Ishikawa (cell line): ENCODE measurements around the gene MTARC2.

Experiments
- CEBPB ChIP-seq: IDR thresholded peaks from 2 replicates; pipeline ENCODE4 v1.6.1; 2012
- CREB1 ChIP-seq: IDR thresholded peaks from 2 replicates; pipeline ENCODE4 v1.6.1; 2012; ENCODE audit warnings: low read depth
- EGR1 ChIP-seq: IDR thresholded peaks from 2 replicates; pipeline ENCODE4 v1.6.1; 2012
- EP300 ChIP-seq: IDR thresholded peaks from 2 replicates; pipeline ENCODE4 v1.6.1; 2012; ENCODE audit warnings: borderline replicate concordance
- FOXM1 ChIP-seq: IDR thresholded peaks from 2 replicates; pipeline ENCODE4 v1.6.1; 2012; ENCODE audit warnings: low read depth, borderline replicate concordance
- MAX ChIP-seq: IDR thresholded peaks from 2 replicates; pipeline ENCODE4 v1.6.1; 2012
- NFIC ChIP-seq: IDR thresholded peaks from 2 replicates; pipeline ENCODE4 v1.6.1; 2012
- RAD21 ChIP-seq: IDR thresholded peaks from 2 replicates; pipeline ENCODE4 v1.6.1; 2012; ENCODE audit warnings: low read depth
- REST ChIP-seq: IDR thresholded peaks from 2 replicates; pipeline ENCODE4 v1.6.1; 2012; ENCODE audit warnings: low read depth, mild to moderate bottlenecking
- TAF1 ChIP-seq: IDR thresholded peaks from 2 replicates; pipeline ENCODE4 v1.6.1; 2012; ENCODE audit warnings: low read depth, mild to moderate bottlenecking
- TCF12 ChIP-seq: IDR thresholded peaks from 2 replicates; pipeline ENCODE4 v1.6.1; 2012; ENCODE audit warnings: low read depth
- TEAD4 ChIP-seq: IDR thresholded peaks from 2 replicates; pipeline ENCODE4 v1.6.1; 2012
- USF1 ChIP-seq: IDR thresholded peaks from 2 replicates; pipeline ENCODE4 v1.6.1; 2012
- YY1 ChIP-seq: IDR thresholded peaks from 2 replicates; pipeline ENCODE4 v1.6.1; 2012; ENCODE audit warnings: low read depth
- ZBTB7A ChIP-seq: IDR thresholded peaks from 2 replicates; pipeline ENCODE4 v1.6.1; 2012; ENCODE audit warnings: low read depth

Gene MTARC2

GRCh38 chr1:220748089-220748934 lies at the start of gene MTARC2:
Gene MTARC2, plus strand, starts transcription at chr1:220748322. Its CDS starts 210 bp downstream, at chr1:220748532.
- TF ChIP-seq TCF12 (no peak), REST (no peak), EGR1 (0 out of 2 replicates have a peak, but pooled peaks have one; percentile 21), EP300 (no peak), YY1 (peak; percentile 76; the same call in 1 of the 2 replicates), USF1 (no peak), TEAD4 (no peak), CREB1 (no peak), MAX (peak; percentile 62), ZBTB7A (peak; percentile 41; the same call in 1 of the 2 replicates), NFIC (no peak), TAF1 (peak; percentile 73), CEBPB (no peak), FOXM1 (no peak), RAD21 (no peak)

GRCh38 chr1:220698607-220699016 lies 49.5 kb upstream of the MTARC2 start:
- TF ChIP-seq REST (no peak), YY1 (no peak), FOXM1 (no peak), CEBPB (no peak)

- TF ChIP-seq EP300: no peak
- TF ChIP-seq TCF12: no peak
- no peak for TF ChIP-seq TEAD4
- no peak for TF ChIP-seq ZBTB7A
- no peak for TF ChIP-seq MAX
These were observed 49.1 kb upstream of the MTARC2 start for GRCh38 chr1:220699044-220699443.

- TF ChIP-seq ZBTB7A (no peak), CREB1 (no peak), RAD21 (no peak), MAX (no peak), FOXM1 (no peak), REST (no peak), TEAD4 (no peak), NFIC (no peak), TCF12 (no peak), EGR1 (no peak), YY1 (no peak), USF1 (no peak), CEBPB (no peak), EP300 (no peak), TAF1 (no peak)
These were observed 47.5 kb upstream of the MTARC2 start for GRCh38 chr1:220700556-220701179.
